CD4-positive, alpha-beta T cell treated with Interleukin-10 for 1 hour (primary cell): ENCODE measurements around the gene VPS54.
"Not testable (repeated sequence)": the region's sequence is repeated elsewhere in the genome, so short reads cannot be mapped to it uniquely, and the experiment has no call there.

Experiments used
- DNase-seq: peaks from one replicate; pipeline ENCODE4 v3.0.0-alpha.2; 2020

VPS54 gene

DNA sequence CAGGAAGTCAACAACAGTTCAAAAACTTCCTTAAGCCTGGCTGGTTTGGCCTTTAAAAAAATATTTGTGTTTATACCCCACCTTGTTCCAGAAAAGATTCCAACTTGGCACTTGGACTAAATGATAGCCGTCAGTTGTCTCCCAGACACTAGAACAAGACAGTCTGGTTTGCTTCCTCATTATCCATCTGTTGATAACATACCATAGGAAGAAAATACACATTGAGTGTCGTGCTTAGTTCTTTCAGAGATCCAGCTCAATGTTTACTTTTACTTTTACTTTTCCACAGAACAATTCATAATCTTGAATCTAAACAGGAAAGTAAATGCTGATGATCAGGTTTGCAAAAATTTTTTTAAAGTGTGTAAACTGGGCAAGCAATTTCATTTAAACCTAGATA, 2.4 kb upstream of the VPS54 start:
- no peak for DNase-seq

DNA sequence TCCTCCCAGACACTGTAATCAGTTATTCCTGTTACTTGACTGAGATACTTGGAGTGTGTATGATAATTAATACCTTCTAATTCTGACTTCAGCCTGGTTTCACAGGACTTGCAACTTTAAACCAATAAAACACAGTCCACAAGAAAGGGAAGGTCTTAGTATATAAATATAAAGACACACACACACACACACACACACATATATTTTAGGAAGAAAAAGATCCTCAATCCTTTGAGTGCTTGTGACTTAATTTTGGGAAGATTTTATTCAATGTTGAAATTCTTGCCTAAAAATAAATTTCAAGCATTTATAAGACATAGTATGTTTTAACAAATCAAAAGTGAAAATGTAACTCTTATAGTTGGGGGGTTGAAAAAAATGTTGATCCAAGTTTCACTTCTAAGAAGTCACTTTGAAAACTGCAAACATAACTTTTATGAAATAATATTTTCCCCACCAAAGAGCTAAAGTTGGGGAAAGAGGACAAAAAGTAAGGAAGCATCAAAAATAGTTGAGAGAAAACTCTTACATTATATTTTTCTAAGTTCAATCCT, 824 bp upstream of the VPS54 start:
- DNase-seq: no peak

- DNase-seq: no peak
Observed at GRCh38 chr2:64018701-64019082, 536 bp downstream of the VPS54 start.

GRCh38 chr2:64017811-64018700, 1.2 kb downstream of the VPS54 start:
- no peak for DNase-seq

GRCh38 chr2:64015898-64016297, 3.3 kb downstream of the VPS54 start:
- DNase-seq: no peak

DNA sequence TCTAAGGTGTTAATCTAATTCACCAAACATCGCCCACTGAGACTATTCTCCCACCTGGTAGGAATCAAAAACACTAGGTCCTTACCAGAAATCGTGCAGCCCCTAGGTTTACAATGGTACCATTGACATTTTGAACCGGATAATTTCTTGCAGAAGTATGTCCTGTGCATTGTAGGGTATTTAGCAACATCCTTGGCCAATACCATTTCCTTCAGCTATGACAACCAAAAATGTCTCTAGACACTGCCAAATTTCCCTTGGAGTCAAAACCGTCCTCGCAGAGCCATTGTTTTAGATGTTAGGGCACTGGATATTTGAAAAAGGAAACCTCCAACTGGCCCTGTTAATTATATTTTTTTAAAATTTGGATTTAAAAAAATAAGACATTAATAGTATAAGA, 3.8 kb downstream of the VPS54 start:
- no peak for DNase-seq

DNA sequence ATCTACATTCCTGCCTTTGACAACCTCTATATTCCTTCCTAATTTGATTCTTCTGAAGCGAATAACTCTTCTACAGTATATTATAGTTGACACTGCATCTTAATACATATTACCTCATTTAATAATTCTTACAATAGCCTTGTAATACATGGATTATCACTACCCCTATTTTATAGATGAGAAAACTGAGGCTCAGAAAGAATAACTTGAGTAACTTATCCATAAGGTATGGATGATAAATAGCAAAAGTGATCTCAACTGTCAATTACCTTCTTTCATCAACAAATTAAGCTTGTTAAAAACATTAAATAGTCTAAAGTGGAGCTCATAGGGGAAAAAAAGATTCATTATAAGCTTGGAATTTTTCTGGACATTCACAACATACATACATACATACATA, 4.6 kb downstream of the VPS54 start:
- no peak for DNase-seq

GRCh38 chr2:64013053-64013452, 6.2 kb downstream of the VPS54 start:
- DNase-seq: no peak

DNA sequence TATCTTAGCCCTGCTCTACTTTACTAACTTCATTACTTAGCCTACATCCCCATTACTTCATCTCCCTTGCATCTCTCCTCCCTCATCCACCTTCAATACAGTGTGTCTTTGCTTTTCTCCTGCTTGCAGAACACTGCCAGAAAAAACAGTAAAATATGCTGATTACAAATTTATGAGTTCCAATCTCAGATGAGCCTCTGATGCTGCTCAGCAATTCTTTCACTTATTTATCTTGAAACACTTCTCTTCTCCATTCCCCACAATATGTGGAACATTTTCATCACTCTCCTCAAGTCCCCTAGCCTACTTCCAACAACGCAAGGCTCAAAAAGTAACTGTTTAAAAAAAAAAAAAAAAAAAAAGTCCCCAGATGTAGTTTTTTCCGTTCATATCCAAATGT, 7.1 kb downstream of the VPS54 start:
- DNase-seq: no peak

GRCh38 chr2:64008434-64009009, 10.7 kb downstream of the VPS54 start:
- DNase-seq: no peak

DNA sequence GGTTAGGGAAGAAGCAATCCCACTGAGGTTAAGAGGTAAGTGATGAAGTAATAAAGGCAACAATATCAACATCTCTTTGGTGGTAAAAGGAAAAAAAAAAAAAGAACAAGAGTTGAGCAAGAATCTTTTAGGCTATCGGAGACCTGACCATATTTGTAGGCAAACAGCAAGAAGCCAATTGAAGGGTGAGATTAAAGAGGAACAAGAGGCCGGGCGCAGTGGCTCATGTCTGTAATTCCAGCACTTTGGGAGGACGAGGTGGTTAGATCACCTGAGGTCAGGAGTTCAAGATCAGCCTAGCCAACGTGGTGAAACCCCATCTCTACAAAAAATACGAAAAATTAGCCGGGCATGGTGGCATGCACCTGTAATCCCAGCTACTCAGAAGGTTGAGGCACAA, 11.3 kb downstream of the VPS54 start:
- no peak for DNase-seq

DNA sequence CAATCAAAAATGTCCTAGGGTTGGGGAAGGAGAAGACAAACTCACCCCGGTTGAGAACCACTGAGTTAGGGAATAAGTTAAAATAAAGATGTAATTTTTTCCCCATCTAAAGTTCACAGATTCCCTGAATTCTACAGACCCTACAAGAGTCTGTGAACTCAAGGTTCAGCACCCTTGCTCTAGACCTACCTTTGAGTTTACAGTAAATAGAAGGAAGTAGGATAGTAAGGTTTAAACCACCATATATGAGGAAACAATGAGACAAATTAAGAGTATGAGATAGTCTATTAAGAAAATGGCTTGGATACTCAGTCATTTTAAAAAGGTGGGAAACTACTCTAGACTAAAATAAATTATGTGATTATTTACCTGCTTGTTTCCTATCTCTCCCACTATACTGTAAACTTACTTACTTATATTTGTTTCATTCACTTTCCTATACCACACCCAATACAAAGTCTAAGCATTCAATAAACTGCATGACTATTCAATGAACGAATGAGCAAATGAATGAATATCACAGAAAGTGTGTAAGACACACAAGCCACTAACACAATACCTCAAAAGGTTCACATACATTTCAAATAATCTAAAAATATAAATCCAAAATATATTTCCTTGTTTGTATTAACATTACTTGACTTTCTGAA, 13.4 kb downstream of the VPS54 start:
- DNase-seq: no peak

GRCh38 chr2:64003239-64003638, 16.0 kb downstream of the VPS54 start:
- DNase-seq: no peak

- DNase-seq: no peak
Observed at GRCh38 chr2:64001382-64002101, 17.7 kb downstream of the VPS54 start.

DNA sequence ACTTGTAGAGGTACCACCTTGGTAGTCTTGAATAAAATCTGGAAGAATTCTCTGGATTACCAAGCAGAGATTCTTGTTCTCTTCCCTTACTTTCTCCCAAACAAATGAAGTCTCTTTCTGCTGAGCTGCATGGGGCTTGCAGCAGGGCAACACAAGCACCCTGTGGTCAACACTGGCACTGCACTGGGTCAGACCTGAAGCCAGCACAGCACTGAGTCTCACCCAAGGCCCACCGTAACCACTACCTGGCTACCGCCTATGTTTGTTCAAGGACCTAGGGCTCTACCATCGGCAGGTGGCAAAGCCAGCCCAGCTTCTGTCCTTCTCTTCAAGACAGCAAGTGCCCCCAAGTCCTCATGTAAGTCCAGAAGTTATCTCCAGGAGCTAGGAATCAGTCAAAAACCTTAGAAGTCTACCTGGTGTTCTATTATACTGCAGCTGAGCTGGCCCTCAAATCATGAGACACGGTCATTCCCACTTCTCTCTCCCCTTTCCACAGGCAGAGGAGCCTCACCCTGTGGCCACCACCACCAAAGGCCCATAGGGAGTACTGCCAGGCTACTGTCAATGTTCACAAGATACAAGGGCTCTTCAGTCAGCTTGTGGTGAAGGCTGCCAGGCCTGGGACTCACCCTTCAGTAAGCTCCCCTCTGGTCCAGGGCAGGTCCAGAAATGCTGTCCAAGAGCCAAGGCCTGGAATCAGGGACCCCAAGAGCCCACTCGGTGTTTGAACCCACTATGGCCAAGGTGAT, 18.4 kb downstream of the VPS54 start:
- no peak for DNase-seq

GRCh38 chr2:63999049-63999448, 20.2 kb downstream of the VPS54 start:
- no peak for DNase-seq

DNA sequence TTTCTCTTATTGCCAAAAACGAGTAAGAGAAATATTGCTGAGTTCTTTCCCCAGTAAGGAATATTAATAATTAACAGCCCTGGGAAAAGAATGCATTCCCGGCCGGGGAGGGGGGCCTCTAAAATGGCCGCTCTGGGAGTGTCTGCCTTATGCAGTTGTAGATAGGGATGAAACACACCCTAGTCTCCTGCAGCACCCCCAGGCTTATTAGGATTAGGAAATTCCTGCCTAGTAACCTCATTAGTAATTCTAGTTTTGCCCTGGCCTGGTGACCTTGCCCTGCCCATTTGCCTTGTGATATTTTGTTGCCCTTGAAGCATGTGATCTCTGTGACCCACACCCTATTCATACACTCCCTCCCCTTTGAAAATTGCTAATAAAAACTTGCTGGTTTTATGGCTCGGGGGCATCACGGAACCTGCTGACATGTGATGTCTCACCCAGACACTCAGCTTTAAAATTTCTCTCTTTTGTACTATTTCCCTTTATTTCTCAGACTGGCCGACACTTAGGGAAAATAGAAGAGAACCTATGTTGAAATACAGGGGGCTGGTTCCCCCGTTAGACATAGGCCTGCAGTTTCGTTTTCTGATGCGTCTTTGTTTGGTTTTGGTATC, 22.5 kb downstream of the VPS54 start:
- DNase-seq: not testable (repeated sequence)

DNA sequence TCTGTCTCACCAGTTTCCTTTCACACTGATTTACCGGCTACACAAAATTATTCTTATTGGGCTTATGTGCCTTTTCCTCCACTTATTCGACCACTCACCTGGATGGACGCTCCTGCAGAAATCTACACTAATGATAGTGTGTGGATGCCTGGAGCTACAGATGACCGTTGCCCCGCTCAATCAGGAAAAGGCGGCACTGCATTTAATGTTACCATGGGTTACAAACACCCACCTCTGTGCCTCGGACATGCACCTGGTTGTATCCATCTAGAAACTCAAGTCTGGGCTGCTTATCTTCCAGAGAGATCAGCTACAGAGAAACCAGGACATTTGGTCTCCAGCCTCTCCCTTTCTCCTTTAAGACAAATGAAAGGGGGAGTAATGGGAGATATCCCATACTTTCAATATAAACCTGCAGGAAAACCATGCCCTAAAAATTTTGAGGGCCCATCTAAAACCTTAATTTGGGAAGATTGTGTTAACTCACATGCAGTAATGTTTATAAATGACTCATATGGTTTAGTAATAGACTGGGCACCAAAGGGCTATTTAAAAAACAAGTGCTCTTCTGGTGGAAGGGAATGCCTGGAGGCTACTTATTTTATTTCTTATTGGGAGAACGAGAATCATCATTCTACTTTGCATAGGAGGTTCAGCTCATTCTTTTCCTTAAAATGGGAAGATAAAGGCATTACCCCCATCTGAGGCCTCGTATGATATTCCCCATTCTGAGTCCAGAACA, 24.7 kb downstream of the VPS54 start:
- DNase-seq: not testable (repeated sequence)

- DNase-seq: no peak
Observed at GRCh38 chr2:63993871-63994270, 25.4 kb downstream of the VPS54 start.

DNA sequence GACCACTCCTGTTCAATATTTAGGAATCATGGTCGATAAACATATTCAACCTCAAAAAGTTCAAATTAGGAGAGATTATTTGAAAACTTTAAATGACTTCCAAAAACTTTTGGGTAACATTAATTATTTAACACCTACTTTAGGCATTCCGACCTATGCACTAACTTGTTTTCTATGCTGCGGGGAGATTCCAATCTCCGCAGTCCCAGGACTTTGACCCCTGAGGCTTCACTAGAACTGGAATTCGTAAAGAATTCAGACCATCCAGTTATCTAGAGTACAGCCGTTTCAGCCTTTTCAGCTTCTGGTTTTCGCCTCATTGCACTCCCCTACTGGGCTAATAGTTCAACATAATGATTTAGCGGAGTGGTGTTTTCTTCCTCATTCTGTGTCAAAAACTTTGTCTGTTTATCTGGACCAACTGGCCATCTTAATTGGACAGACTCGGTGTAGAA, 26.1 kb downstream of the VPS54 start:
- not testable (repeated sequence) for DNase-seq

DNA sequence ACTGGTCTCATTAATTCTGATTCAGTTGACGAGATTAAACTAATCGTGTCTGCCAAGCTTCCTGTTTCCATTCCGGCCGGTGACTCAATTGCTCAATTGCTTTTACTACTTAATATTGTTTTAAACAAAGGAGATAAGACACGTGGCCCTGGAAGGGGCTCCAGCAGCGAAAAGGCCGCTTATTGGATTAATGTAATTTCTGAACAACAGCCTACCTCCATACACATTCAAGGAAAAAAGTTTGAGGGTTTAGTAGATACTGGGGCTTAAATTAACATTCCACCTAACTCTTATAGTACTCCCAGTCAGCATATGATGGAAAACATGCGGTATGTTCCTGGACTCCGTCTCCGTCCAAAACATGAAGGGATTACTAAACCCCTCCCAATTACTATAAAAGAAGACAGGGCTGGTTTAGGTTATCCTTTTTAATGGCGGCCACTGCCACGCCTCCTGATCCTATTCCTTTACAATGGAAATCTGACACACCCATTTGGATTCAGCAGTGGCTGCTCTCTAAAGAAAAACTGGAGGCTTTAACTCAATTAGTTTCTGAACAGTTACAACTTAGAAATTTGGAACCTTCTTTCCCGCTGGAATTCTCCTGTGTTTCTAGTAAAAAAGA, 27.1 kb downstream of the VPS54 start:
- no peak for DNase-seq
